ENCODE measurements around the gene SCGB3A1. TPM values are rescaled to one million over a fixed set of nuclear protein-coding genes. Genes with fewer than 3 reads are reported as not detected.

SCGB3A1 gene
- total RNA-seq, 3 donors from 2014 or later: not detected

- no peaks in the 10 kb centered on the region for H3K36me3 ChIP-seq (ENCODE audit: low read depth)
- H3K4me3 ChIP-seq: no peak overlapping the region
- H3K4me1 ChIP-seq (ENCODE audit: low read depth): no peaks in the 10 kb centered on the region
- intact Hi-C loops (cut with DNase I, micrococcal nuclease): no loop called here
- DNase-seq: peak in 1 of 3 donors; percentile 40
- no peak for ATAC-seq
- no peaks in the 10 kb centered on the region for H3K9me3 ChIP-seq
- TF ChIP-seq CTCF (IDR thresholded peaks at IDR 0.05): no peak
Measured at GRCh38 chr5:180630426-180630825, 39.1 kb upstream of the SCGB3A1 start.

GRCh38 chr5:180629831-180630382, 38.6 kb upstream of the SCGB3A1 start:
- Histone ChIP-seq H3K36me3 (ENCODE audit: low read depth) (no peaks in the 10 kb centered on the region), H3K4me1 (ENCODE audit: low read depth) (no peaks in the 10 kb centered on the region), H3K4me3 (no peak overlapping the region), H3K9me3 (no peaks in the 10 kb centered on the region)
- intact Hi-C loops (cut with DNase I, micrococcal nuclease): no loop called here
- ATAC-seq (no peak), DNase-seq (no peak)
- no peak for TF ChIP-seq CTCF (IDR thresholded peaks at IDR 0.05)

GRCh38 chr5:180628827-180629750, 37.8 kb upstream of the SCGB3A1 start:
- intact Hi-C loops (cut with DNase I, micrococcal nuclease): no loop called here
- Histone ChIP-seq H3K36me3 (ENCODE audit: low read depth) (no peaks in the 10 kb centered on the region), H3K4me3 (no peak overlapping the region), H3K4me1 (ENCODE audit: low read depth) (no peaks in the 10 kb centered on the region), H3K9me3 (no peaks in the 10 kb centered on the region)
- no peak for TF ChIP-seq CTCF (IDR thresholded peaks at IDR 0.05)
- no peak for DNase-seq
- ATAC-seq: no peak

GRCh38 chr5:180628211-180628610, 36.9 kb upstream of the SCGB3A1 start:
- Histone ChIP-seq H3K36me3 (ENCODE audit: low read depth) (no peaks in the 10 kb centered on the region), H3K4me1 (ENCODE audit: low read depth) (no peaks in the 10 kb centered on the region), H3K9me3 (no peaks in the 10 kb centered on the region), H3K4me3 (no peak overlapping the region)
- intact Hi-C loops (cut with DNase I, micrococcal nuclease): no loop called here
- DNase-seq (no peak), ATAC-seq (no peak)
- no peak for TF ChIP-seq CTCF (IDR thresholded peaks at IDR 0.05)

GRCh38 chr5:180627386-180628120, 36.3 kb upstream of the SCGB3A1 start:
- no peaks in the 10 kb centered on the region for H3K9me3 ChIP-seq
- no peak for TF ChIP-seq CTCF (IDR thresholded peaks at IDR 0.05)
- H3K4me3 ChIP-seq: no peak overlapping the region
- no peaks in the 10 kb centered on the region for H3K4me1 ChIP-seq (ENCODE audit: low read depth)
- DNase-seq: no peak
- ATAC-seq: no peak
- no peaks in the 10 kb centered on the region for H3K36me3 ChIP-seq (ENCODE audit: low read depth)
- intact Hi-C loops (cut with DNase I, micrococcal nuclease): no loop called here
